GM10248 (cell line): ENCODE data around the gene SERTAD3.

ENCODE experiments used
- CTCF ChIA-PET: fragments of 300-600 bp; sonication (Branson Sonifier 250); formaldehyde crosslinking; extraction: SDS; loops from one replicate; lab custom pipeline; 2021; ENCODE audit warnings: antibody characterized with exemption; lab: Yijun Ruan, JAX
- POLR2A ChIA-PET: fragments of 350-650 bp; sonication (Branson Sonifier 250); formaldehyde crosslinking; extraction: SDS; loops from one replicate; lab custom pipeline; 2020; ENCODE audit warnings: antibody characterized with exemption; lab: Yijun Ruan, JAX
- DNase-seq: peaks from one replicate; pipeline ENCODE4 v3.0.0; 2012; ENCODE audit errors: extremely low spot score
- CTCF ChIP-seq: IDR thresholded peaks from 2 replicates; pipeline ENCODE4 v1.5.1; 2012; ENCODE audit warnings: mild to moderate bottlenecking, low read depth; ENCODE audit errors: extremely low read depth, missing control alignments, control extremely low read depth

Gene SERTAD3

GRCh38 chr19:40450664-40451063 lies 6.5 kb upstream of the SERTAD3 start:
- DNase-seq, result no peak
- no peak for TF ChIP-seq CTCF
- ChIA-PET CTCF (interaction anchor here (0.6 to 3.0 kb wide), 2 partner anchors 14 to 326 kb away, joined by 3 to 17 read pairs; no protein-coding TSS in a partner anchor), POLR2A (no interaction called here)

- POLR2A ChIA-PET, result no interaction called here
- CTCF ChIA-PET, result interaction anchor here (3.0 kb wide), 1 partner anchor 15 kb away, joined by 17 read pairs; no protein-coding TSS in a partner anchor
- no peak for DNase-seq
- TF ChIP-seq CTCF, result no peak
Measured at GRCh38 chr19:40449506-40449905, 5.4 kb upstream of the SERTAD3 start.

- ChIA-PET CTCF (interaction anchor here (0.7 to 1.5 kb wide), 3 partner anchors 18 to 141 kb away, joined by 3 to 6 read pairs (median 3); partner anchors contain the start of gene BLVRB), POLR2A (no interaction called here)
- no peak for TF ChIP-seq CTCF
- DNase-seq, result no peak
Measured at GRCh38 chr19:40446263-40446784, 2.2 kb upstream of the SERTAD3 start.

GRCh38 chr19:40445780-40446262 lies 1.7 kb upstream of the SERTAD3 start:
- ChIA-PET POLR2A (no interaction called here), CTCF (interaction anchor here (1.0 to 1.5 kb wide), 2 partner anchors 19 to 141 kb away, joined by 3 to 6 read pairs; no protein-coding TSS in a partner anchor)
- no peak for DNase-seq
- TF ChIP-seq CTCF, result no peak

- ChIA-PET POLR2A (no interaction called here), CTCF (interaction anchor here (1.1 kb wide), 1 partner anchor 26 kb away, joined by 4 read pairs; no protein-coding TSS in a partner anchor)
- DNase-seq, result no peak
- TF ChIP-seq CTCF, result peak; percentile 60
Measured at GRCh38 chr19:40444825-40445312, 734 bp upstream of the SERTAD3 start.

- ChIA-PET CTCF (interaction anchor here (1.0 to 4.2 kb wide), 8 partner anchors 9 to 138 kb away, joined by 3 to 27 read pairs (median 6); partner anchors contain the start of gene SERTAD1), POLR2A (interaction anchor here (0.6 to 4.3 kb wide), 7 partner anchors 17 to 78 kb away, joined by 3 to 28 read pairs (median 7); partner anchors contain the start of genes BLVRB and SERTAD1)
- TF ChIP-seq CTCF, result no peak
- peak; percentile 98 for DNase-seq
Measured at GRCh38 chr19:40443131-40443999, 770 bp downstream of the SERTAD3 start.
